ENCODE results near the gene ANK3.

ANK3 gene

GRCh38 chr10:60425392-60426110, 35.9 kb upstream of the ANK3 start:
- Histone ChIP-seq H3K4me3 (ENCODE audit: low read depth in 1 of 2, low read length in 2 of 2) (no peak overlapping the region), H3K4me1 (ENCODE audit: control insufficient read depth in 1 of 2, insufficient read depth in 2 of 2, low read length in 2 of 2) (peaks cover 7 to 13% of the 10 kb centered on the region in 2 donors), H3K9me3 (ENCODE audit: control insufficient read depth in 1 of 2, low read length in 2 of 2) (no peaks in the 10 kb centered on the region), H3K36me3 (ENCODE audit: control insufficient read depth in 1 of 2, insufficient read depth in 2 of 2, low read length in 2 of 2) (no peaks in the 10 kb centered on the region), H3K27me3 (ENCODE audit: low read depth, low read length) (no peaks in the 10 kb centered on the region), H3K27ac (ENCODE audit: low read length) (no peak overlapping the region)

GRCh38 chr10:60424971-60425370, 35.3 kb upstream of the ANK3 start:
- Histone ChIP-seq H3K9me3 (ENCODE audit: control insufficient read depth in 1 of 2, low read length in 2 of 2) (no peaks in the 10 kb centered on the region), H3K27me3 (ENCODE audit: low read depth, low read length) (no peaks in the 10 kb centered on the region), H3K4me3 (ENCODE audit: low read depth in 1 of 2, low read length in 2 of 2) (no peak overlapping the region), H3K4me1 (ENCODE audit: control insufficient read depth in 1 of 2, insufficient read depth in 2 of 2, low read length in 2 of 2) (peaks cover 7 to 13% of the 10 kb centered on the region in 2 donors), H3K36me3 (ENCODE audit: control insufficient read depth in 1 of 2, insufficient read depth in 2 of 2, low read length in 2 of 2) (no peaks in the 10 kb centered on the region), H3K27ac (ENCODE audit: low read length) (no peak overlapping the region)

GRCh38 chr10:60423920-60424319, 34.2 kb upstream of the ANK3 start:
- H3K9me3 ChIP-seq (ENCODE audit: control insufficient read depth in 1 of 2, low read length in 2 of 2): no peaks in the 10 kb centered on the region
- no peaks in the 10 kb centered on the region for H3K27me3 ChIP-seq (ENCODE audit: low read depth, low read length)
- no peak overlapping the region for H3K27ac ChIP-seq (ENCODE audit: low read length)
- no peaks in the 10 kb centered on the region for H3K36me3 ChIP-seq (ENCODE audit: control insufficient read depth in 1 of 2, insufficient read depth in 2 of 2, low read length in 2 of 2)
- no peak overlapping the region for H3K4me3 ChIP-seq (ENCODE audit: low read depth in 1 of 2, low read length in 2 of 2)
- peaks cover 7 to 13% of the 10 kb centered on the region in 2 donors for H3K4me1 ChIP-seq (ENCODE audit: control insufficient read depth in 1 of 2, insufficient read depth in 2 of 2, low read length in 2 of 2)

GRCh38 chr10:60422809-60423208, 33.1 kb upstream of the ANK3 start:
- H3K9me3 ChIP-seq (ENCODE audit: control insufficient read depth in 1 of 2, low read length in 2 of 2): no peaks in the 10 kb centered on the region
- H3K4me1 ChIP-seq (ENCODE audit: control insufficient read depth in 1 of 2, insufficient read depth in 2 of 2, low read length in 2 of 2): peaks cover 7 to 13% of the 10 kb centered on the region in 2 donors
- H3K27me3 ChIP-seq (ENCODE audit: low read depth, low read length): no peaks in the 10 kb centered on the region
- no peak overlapping the region for H3K27ac ChIP-seq (ENCODE audit: low read length)
- no peak overlapping the region for H3K4me3 ChIP-seq (ENCODE audit: low read depth in 1 of 2, low read length in 2 of 2)
- no peaks in the 10 kb centered on the region for H3K36me3 ChIP-seq (ENCODE audit: control insufficient read depth in 1 of 2, insufficient read depth in 2 of 2, low read length in 2 of 2)

GRCh38 chr10:60420991-60421894, 31.6 kb upstream of the ANK3 start:
- no peaks in the 10 kb centered on the region for H3K36me3 ChIP-seq (ENCODE audit: control insufficient read depth in 1 of 2, insufficient read depth in 2 of 2, low read length in 2 of 2)
- H3K27me3 ChIP-seq (ENCODE audit: low read depth, low read length): no peaks in the 10 kb centered on the region
- H3K27ac ChIP-seq (ENCODE audit: low read length): no peak overlapping the region
- no peaks in the 10 kb centered on the region for H3K9me3 ChIP-seq (ENCODE audit: control insufficient read depth in 1 of 2, low read length in 2 of 2)
- no peak overlapping the region for H3K4me3 ChIP-seq (ENCODE audit: low read depth in 1 of 2, low read length in 2 of 2)
- peaks cover 7 to 15% of the 10 kb centered on the region in 2 donors for H3K4me1 ChIP-seq (ENCODE audit: control insufficient read depth in 1 of 2, insufficient read depth in 2 of 2, low read length in 2 of 2)

GRCh38 chr10:60419249-60419648, 29.6 kb upstream of the ANK3 start:
- Histone ChIP-seq H3K9me3 (ENCODE audit: control insufficient read depth in 1 of 2, low read length in 2 of 2) (no peaks in the 10 kb centered on the region), H3K27me3 (ENCODE audit: low read depth, low read length) (no peaks in the 10 kb centered on the region), H3K27ac (ENCODE audit: low read length) (no peak overlapping the region), H3K4me1 (ENCODE audit: control insufficient read depth in 1 of 2, insufficient read depth in 2 of 2, low read length in 2 of 2) (peaks cover 3 to 11% of the 10 kb centered on the region in 2 donors), H3K36me3 (ENCODE audit: control insufficient read depth in 1 of 2, insufficient read depth in 2 of 2, low read length in 2 of 2) (no peaks in the 10 kb centered on the region), H3K4me3 (ENCODE audit: low read depth in 1 of 2, low read length in 2 of 2) (no peak overlapping the region)

- Histone ChIP-seq H3K9me3 (ENCODE audit: control insufficient read depth in 1 of 2, low read length in 2 of 2) (no peaks in the 10 kb centered on the region), H3K27ac (ENCODE audit: low read length) (no peak overlapping the region), H3K27me3 (ENCODE audit: low read depth, low read length) (no peaks in the 10 kb centered on the region), H3K4me1 (ENCODE audit: control insufficient read depth in 1 of 2, insufficient read depth in 2 of 2, low read length in 2 of 2) (peaks cover 3 to 11% of the 10 kb centered on the region in 2 donors), H3K4me3 (ENCODE audit: low read depth in 1 of 2, low read length in 2 of 2) (no peak overlapping the region), H3K36me3 (ENCODE audit: control insufficient read depth in 1 of 2, insufficient read depth in 2 of 2, low read length in 2 of 2) (no peaks in the 10 kb centered on the region)
Measured at GRCh38 chr10:60417901-60418300, 28.2 kb upstream of the ANK3 start.

- no peaks in the 10 kb centered on the region for H3K27me3 ChIP-seq (ENCODE audit: low read depth, low read length)
- H3K9me3 ChIP-seq (ENCODE audit: control insufficient read depth in 1 of 2, low read length in 2 of 2): no peaks in the 10 kb centered on the region
- peaks cover 3 to 11% of the 10 kb centered on the region in 2 donors for H3K4me1 ChIP-seq (ENCODE audit: control insufficient read depth in 1 of 2, insufficient read depth in 2 of 2, low read length in 2 of 2)
- no peak overlapping the region for H3K27ac ChIP-seq (ENCODE audit: low read length)
- no peaks in the 10 kb centered on the region for H3K36me3 ChIP-seq (ENCODE audit: control insufficient read depth in 1 of 2, insufficient read depth in 2 of 2, low read length in 2 of 2)
- no peak overlapping the region for H3K4me3 ChIP-seq (ENCODE audit: low read depth in 1 of 2, low read length in 2 of 2)
Measured at GRCh38 chr10:60417024-60417423, 27.3 kb upstream of the ANK3 start.

- no peaks in the 10 kb centered on the region for H3K27me3 ChIP-seq (ENCODE audit: low read depth, low read length)
- peaks cover 3 to 11% of the 10 kb centered on the region in 2 donors for H3K4me1 ChIP-seq (ENCODE audit: control insufficient read depth in 1 of 2, insufficient read depth in 2 of 2, low read length in 2 of 2)
- no peaks in the 10 kb centered on the region for H3K36me3 ChIP-seq (ENCODE audit: control insufficient read depth in 1 of 2, insufficient read depth in 2 of 2, low read length in 2 of 2)
- H3K4me3 ChIP-seq (ENCODE audit: low read depth in 1 of 2, low read length in 2 of 2): no peak overlapping the region
- H3K9me3 ChIP-seq (ENCODE audit: control insufficient read depth in 1 of 2, low read length in 2 of 2): no peaks in the 10 kb centered on the region
- H3K27ac ChIP-seq (ENCODE audit: low read length): no peak overlapping the region
Measured at GRCh38 chr10:60414877-60415585, 25.4 kb upstream of the ANK3 start.

GRCh38 chr10:60414111-60414510, 24.4 kb upstream of the ANK3 start:
- Histone ChIP-seq H3K9me3 (ENCODE audit: control insufficient read depth in 1 of 2, low read length in 2 of 2) (no peaks in the 10 kb centered on the region), H3K27me3 (ENCODE audit: low read depth, low read length) (no peaks in the 10 kb centered on the region), H3K36me3 (ENCODE audit: control insufficient read depth in 1 of 2, insufficient read depth in 2 of 2, low read length in 2 of 2) (no peaks in the 10 kb centered on the region), H3K4me1 (ENCODE audit: control insufficient read depth in 1 of 2, insufficient read depth in 2 of 2, low read length in 2 of 2) (peaks cover 3 to 11% of the 10 kb centered on the region in 2 donors), H3K27ac (ENCODE audit: low read length) (no peak overlapping the region), H3K4me3 (ENCODE audit: low read depth in 1 of 2, low read length in 2 of 2) (no peak overlapping the region)

All from muscle layer of duodenum (tissue), 2 donors.